Astrocyte of the cerebellum (primary cell): ENCODE measurements around the gene GOSR2.

ENCODE experiments used
- DNase-seq: peaks from one replicate; pipeline ENCODE4 v3.0.0-alpha.2; 2011; ENCODE audit warnings: low read depth
- H3K4me3 ChIP-seq: 2 replicates; pipeline ENCODE4 v1.5.1; 2011; ENCODE audit warnings: mild to moderate bottlenecking, low read depth, low read length, moderate library complexity
- in situ Hi-C: cut with HindIII; loops from 2 replicates; pipeline ENCODE4 v1.10.0; 2017; ENCODE audit warnings: low sequenced_read_pairs
- TF ChIP-seq, protein P1 (sequence below): IDR thresholded peaks from 2 replicates; pipeline ENCODE4 v1.5.1; 2012; ENCODE audit warnings: low read length, low read depth, moderate library complexity, mild to moderate bottlenecking; ENCODE audit errors: missing control alignments

GOSR2 gene

DNA sequence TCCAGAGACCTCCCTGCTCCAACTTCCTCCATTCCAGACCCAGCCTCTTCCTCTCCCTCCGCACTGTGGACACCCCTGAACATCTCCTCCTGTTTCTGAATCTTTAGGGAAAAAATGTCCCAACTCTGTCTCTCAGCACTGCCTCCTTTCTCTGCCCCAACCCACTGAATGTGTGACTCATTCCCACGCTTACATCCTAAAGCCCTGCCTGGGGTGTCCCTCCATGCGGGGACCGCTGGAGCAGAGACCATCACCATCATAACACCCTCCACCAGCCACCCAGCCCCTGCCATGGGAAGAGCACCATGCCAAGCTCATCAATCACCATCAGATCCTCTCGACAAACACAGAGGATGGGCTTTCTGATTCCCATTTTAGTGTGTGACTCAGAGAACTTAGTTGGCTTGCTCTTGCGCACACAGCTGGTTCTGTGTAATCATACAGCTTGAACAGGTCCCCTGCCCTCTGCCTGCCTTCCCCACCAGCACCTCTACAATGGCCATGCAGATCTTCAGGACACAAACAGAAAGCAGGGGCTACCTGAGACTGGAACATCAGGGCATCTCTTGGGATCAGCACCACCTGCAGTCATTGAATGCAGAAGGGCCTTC lies 45.4 kb downstream of the GOSR2 start:
- in situ Hi-C loops, result no loop called here
- TF ChIP-seq, protein P1, sequence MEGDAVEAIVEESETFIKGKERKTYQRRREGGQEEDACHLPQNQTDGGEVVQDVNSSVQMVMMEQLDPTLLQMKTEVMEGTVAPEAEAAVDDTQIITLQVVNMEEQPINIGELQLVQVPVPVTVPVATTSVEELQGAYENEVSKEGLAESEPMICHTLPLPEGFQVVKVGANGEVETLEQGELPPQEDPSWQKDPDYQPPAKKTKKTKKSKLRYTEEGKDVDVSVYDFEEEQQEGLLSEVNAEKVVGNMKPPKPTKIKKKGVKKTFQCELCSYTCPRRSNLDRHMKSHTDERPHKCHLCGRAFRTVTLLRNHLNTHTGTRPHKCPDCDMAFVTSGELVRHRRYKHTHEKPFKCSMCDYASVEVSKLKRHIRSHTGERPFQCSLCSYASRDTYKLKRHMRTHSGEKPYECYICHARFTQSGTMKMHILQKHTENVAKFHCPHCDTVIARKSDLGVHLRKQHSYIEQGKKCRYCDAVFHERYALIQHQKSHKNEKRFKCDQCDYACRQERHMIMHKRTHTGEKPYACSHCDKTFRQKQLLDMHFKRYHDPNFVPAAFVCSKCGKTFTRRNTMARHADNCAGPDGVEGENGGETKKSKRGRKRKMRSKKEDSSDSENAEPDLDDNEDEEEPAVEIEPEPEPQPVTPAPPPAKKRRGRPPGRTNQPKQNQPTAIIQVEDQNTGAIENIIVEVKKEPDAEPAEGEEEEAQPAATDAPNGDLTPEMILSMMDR, result no peak

DNA sequence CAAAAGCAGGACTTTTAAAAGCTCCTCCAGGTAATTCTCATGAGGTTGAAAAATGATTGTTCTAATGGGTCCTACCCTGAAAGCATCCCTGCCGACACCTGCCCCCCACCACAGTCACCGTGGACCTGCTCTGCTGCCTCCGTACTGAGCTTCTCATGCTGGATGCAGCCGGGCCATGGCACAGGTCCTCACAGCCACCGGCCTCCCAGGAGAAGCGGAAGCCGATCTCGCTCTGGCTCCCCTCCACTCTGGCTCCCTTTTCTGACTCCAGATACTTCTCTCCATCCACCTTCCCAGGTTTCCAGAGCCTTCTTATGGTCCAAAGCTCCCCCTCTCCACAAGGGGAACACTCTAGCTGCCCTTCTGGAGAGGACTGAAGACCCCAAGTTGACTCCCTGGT lies 45.9 kb downstream of the GOSR2 start:
- in situ Hi-C loops, result no loop called here
- DNase-seq, result no peak
- H3K4me3 ChIP-seq, result no peak overlapping the region
- TF ChIP-seq, protein P1, result no peak

More for the DNA sequence above, 45.4 kb downstream of the GOSR2 start:
- no peak overlapping the region for H3K4me3 ChIP-seq
- no peak for DNase-seq

DNA sequence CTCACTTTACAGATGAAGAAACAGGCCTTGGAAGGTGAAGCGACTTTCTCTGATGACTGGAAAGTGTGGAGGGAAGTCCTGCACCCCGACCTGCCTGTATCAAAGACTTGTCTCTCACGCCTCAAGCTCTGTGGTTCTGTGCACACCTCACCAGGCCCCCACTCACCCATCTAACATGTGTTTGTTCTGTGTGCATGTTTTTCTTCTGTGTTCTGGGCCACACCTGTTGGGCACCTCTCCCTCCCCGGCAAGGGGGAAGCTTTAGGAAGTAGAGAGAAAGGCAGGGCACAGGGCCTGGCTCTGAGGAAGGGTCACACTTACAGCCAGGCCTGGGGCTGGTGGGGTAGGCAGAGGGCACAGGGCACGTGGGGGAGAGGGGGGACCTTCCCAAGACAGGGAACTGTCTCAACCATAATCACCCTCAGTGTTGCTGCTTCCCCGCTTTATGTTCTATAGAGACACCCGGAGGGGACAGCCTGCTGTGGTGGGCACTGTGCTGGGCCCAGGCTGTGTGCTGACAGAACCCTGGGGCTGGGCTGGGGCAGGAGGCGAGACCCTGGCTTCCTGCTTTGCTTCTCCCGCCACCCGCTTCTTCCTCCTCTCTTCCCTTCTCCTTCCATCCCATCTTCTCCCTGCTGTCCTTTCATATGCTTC lies 48.8 kb downstream of the GOSR2 start:
- TF ChIP-seq, protein P1, result no peak
- no peak overlapping the region for H3K4me3 ChIP-seq
- in situ Hi-C loops, result no loop called here
- no peak for DNase-seq

DNA sequence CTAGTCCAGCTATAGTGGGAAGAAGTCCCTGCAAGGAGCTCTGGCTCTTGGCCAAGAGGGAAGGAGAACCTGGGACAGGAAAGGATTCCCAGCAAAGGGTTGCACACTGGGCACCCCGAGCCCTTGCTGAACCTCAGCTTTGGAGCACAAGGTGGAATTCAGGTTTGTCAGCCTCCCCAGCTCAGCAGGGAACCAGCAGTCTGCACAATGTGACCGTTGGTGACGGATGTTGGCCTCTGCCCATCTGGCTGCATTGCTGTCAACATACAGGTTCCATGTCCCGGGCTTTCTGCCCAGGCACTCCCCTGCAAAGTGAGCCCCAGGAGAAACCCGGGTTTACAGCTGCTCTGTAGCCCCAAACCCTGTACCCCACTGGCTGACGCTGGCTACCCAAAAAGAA lies 49.4 kb downstream of the GOSR2 start:
- DNase-seq, result no peak
- TF ChIP-seq, protein P1, result no peak
- H3K4me3 ChIP-seq, result no peak overlapping the region
- in situ Hi-C loops, result no loop called here

DNA sequence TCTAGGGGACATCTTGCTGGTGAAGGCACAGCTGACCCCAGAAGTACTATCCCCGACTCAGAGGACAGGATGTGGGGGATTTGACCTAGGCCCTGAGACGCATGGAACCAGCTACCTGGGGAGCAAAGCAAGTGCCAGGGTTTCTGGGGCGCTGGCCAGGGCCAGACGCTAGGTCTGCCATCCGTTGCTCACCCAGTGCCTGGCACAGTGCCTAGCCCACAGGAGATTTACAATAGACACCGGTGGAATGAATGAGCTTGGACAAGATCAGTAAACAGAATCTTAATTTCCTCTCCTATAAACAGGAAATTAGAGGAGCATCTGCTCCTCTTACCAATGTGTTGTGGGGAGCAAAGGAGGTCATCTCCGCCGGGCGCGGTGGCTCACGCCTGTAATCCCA lies 51.1 kb downstream of the GOSR2 start:
- in situ Hi-C loops, result no loop called here
- TF ChIP-seq, protein P1, result no peak
- DNase-seq, result no peak
- H3K4me3 ChIP-seq, result no peak overlapping the region

DNA sequence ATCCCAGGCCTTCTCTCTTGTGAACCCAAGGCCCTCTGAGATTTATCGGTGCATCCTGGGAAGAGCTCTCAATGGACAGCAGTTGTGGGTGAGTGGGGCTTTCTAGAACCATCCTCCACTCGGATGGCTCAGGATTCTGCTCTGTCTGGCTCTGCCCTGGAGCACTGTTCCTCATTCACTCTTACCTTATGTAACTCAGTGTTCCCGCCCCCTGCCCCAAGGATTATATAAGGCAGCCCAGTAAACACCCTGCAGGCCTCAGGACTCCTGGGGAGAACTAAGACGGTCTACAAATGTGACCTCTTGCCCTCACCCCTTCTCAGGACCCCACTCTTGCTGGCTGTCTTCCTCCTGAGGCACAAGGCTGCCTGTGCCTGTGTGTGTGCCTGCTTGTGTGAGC lies 52.3 kb downstream of the GOSR2 start:
- TF ChIP-seq, protein P1, result no peak
- no peak overlapping the region for H3K4me3 ChIP-seq
- DNase-seq, result no peak
- in situ Hi-C loops, result no loop called here
